Esophagus squamous epithelium (tissue), 5 donors: Measurements from ENCODE around the gene KLC4. TPM values are rescaled to one million over a fixed set of nuclear protein-coding genes. Genes with fewer than 3 reads are reported as not detected.

Experiments used
- DNase-seq: peaks from one replicate; lab custom pipeline; 2025; lab: John Stamatoyannopoulos, UW
- H3K27ac ChIP-seq, 4 donors: fragments of 200-600 bp; sonication (generic); one replicate each; pipeline ENCODE4 v1.5.1; 2016 to 2019; ENCODE audit warnings: mild to moderate bottlenecking in 1 of 4
- H3K27me3 ChIP-seq, 4 donors: fragments of 200-600 bp; sonication (generic); 1 replicate in 3 of 4; 2 replicates in 1 of 4; pipeline versions ENCODE4 v1.5.1 to v1.6.0; 2017 to 2021; ENCODE audit warnings: antibody characterized with exemption in 1 of 4
- H3K36me3 ChIP-seq, 3 donors: fragments of 200-600 bp; sonication (generic); one replicate each; pipeline ENCODE4 v1.5.1; 2016 to 2019
- H3K4me1 ChIP-seq, 3 donors: fragments of 200-600 bp; sonication (generic); one replicate each; pipeline ENCODE4 v1.5.1; 2017 to 2019
- H3K4me3 ChIP-seq, 4 donors: fragments of 200-600 bp; sonication (generic); 1 replicate in 3 of 4; 2 replicates in 1 of 4; pipeline ENCODE4 v1.5.1; 2016 to 2019; ENCODE audit warnings: mild to moderate bottlenecking in 2 of 4, moderate library complexity in 1 of 4
- H3K9me3 ChIP-seq, 3 donors: fragments of 200-600 bp; sonication (generic); one replicate each; pipeline ENCODE4 v1.5.1; 2016 to 2019
- POLR2A ChIP-seq, 4 donors: fragments of 450-650 bp; IDR thresholded peaks; one replicate each; pipeline ENCODE4 v1.6.1; 2017; ENCODE audit warnings: antibody characterized with exemption in 4 of 4, mild to moderate bottlenecking in 4 of 4, moderate library complexity in 3 of 4
- WGBS, 2 donors: methylation state at CpG; one replicate each; pipeline ENCODE4 v1.1.5; 2018; 5-methylcytosine and 5-hydroxymethylcytosine counted together
- intact Hi-C: fragments of 100-400 bp; cut with DNase I; formaldehyde crosslinking; loops from one replicate; pipeline ENCODE4 v1.15.0; 2022
- total RNA-seq, 4 donors: library from RNA; depleted of rRNA; stranded (reverse); fragments of >200 nt; gene quantifications; one replicate each; pipeline ENCODE4 v1.1.0, GENCODE V29; 2016
- TF ChIP-seq, protein P1 (sequence below), 6 experiments: fragments of 450-650 bp in 4 of 6; fragments of 200-600 bp in 2 of 6; sonication (generic) in 2 of 6; IDR thresholded peaks; one replicate each; pipeline ENCODE4 v1.5.1; 2016 to 2019; ENCODE audit warnings: antibody characterized with exemption in 6 of 6, mild to moderate bottlenecking in 4 of 6, moderate library complexity in 4 of 6
- donor health status: DM: yes; HTN: yes; CAD: no.

Gene KLC4
- total RNA-seq, 4 donors from 2014 or later = 4.5 to 15.8 (median 9.4) TPM

DNA sequence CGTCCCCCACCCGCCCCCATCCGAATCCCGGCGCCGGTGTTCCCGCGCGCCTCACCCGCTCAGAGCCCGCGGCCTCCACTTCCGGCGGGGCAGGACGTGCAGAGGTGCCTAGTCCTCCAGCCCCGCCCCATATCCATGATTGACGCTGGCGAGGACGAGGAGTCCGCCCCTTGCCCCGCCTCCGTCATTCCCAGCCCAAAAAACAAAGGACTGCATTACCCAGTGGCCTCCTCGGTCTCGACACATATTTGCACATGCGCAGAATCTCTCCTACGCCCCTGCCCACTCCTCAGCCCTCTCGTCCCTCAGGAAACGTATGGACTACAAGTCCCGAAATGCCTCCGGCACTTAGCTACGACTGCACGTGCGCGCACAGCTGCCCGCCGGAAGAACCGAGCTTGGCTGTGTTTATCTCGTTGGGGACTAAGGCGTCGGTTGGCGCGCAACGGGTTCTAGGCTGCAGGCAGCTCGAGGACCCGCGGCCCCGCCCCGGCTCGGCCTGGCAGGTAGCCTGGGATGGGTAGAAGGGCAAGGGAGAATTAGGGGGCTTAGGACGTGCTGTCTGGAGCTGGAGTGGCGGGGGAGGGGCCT lies 45.5 kb upstream of the KLC4 start, which contains the start of the genes KLHDC3 and MEA1:
Gene KLHDC3 (plus strand): TSS at position 407 of the 591 bp plus-strand sequence. CDS start 2,944 bp downstream, outside the sequence.
Gene MEA1 (minus strand): TSS at position 104 of the 591 bp plus-strand sequence. CDS start 133 bp downstream, outside the sequence.
- H3K27ac ChIP-seq = peak within 1 kb of the TSS; percentile 79 to 88 (median 86)
- peaks cover 35 to 55% (median 44%) of the 10 kb centered on the region in 3 donors for H3K4me1 ChIP-seq
- WGBS, 2 donors = 0% methylated on average over 7 to 10 of the region's 51 CpGs
- DNase-seq = peak; percentile 96
- TF ChIP-seq, protein P1, sequence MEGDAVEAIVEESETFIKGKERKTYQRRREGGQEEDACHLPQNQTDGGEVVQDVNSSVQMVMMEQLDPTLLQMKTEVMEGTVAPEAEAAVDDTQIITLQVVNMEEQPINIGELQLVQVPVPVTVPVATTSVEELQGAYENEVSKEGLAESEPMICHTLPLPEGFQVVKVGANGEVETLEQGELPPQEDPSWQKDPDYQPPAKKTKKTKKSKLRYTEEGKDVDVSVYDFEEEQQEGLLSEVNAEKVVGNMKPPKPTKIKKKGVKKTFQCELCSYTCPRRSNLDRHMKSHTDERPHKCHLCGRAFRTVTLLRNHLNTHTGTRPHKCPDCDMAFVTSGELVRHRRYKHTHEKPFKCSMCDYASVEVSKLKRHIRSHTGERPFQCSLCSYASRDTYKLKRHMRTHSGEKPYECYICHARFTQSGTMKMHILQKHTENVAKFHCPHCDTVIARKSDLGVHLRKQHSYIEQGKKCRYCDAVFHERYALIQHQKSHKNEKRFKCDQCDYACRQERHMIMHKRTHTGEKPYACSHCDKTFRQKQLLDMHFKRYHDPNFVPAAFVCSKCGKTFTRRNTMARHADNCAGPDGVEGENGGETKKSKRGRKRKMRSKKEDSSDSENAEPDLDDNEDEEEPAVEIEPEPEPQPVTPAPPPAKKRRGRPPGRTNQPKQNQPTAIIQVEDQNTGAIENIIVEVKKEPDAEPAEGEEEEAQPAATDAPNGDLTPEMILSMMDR (IDR thresholded peaks at IDR 0.05) = peak in 1 of 6 experiments; percentile 15
- peak in 1 of 4 donors; percentile 49 for TF ChIP-seq POLR2A (IDR thresholded peaks at IDR 0.05)
- H3K27me3 ChIP-seq = no peaks in the 10 kb centered on the region
- intact Hi-C loops = no loop called here
- peak within 1 kb of the TSS; percentile 68 to 91 (median 70) for H3K4me3 ChIP-seq
- peaks cover 22 to 59% (median 26%) of the 10 kb centered on the region in 3 donors for H3K36me3 ChIP-seq
- no peaks in the 10 kb centered on the region for H3K9me3 ChIP-seq

DNA sequence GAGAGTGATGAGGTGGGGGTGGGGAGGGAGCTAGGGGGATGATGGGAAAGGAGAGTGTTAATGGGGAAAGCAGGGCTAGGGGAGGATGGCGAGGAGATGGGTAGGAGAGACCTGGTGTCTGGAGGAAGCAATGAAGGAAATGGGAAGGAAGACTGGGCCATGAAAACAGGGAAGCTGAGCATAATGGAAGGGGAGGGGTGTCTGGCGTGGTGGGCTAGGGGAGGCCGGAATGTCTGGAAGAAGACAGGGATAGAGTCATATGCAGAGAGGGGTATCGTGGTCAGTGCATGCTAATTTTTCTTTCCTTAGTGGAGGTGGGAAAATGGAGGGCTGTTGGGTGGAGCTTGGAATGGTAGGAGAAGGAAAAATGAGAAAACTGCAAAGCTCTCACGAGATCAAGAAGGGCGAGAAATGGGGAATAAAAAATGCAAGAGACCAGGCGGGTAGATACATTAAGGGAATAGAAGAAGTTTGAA lies 45.0 kb upstream of the KLC4 start:
- H3K27ac ChIP-seq = peak overlapping the region; percentile 79 to 88 (median 86)
- 0 to 1% methylated on average over 7 of the region's 7 CpGs for WGBS, 2 donors
- DNase-seq = no peak
- H3K27me3 ChIP-seq = no peaks in the 10 kb centered on the region
- peaks cover 21 to 59% (median 26%) of the 10 kb centered on the region in 3 donors for H3K36me3 ChIP-seq
- H3K9me3 ChIP-seq = no peaks in the 10 kb centered on the region
- intact Hi-C loops = no loop called here
- peaks cover 35 to 55% (median 44%) of the 10 kb centered on the region in 3 donors for H3K4me1 ChIP-seq
- TF ChIP-seq POLR2A (IDR thresholded peaks at IDR 0.05) = no peak
- TF ChIP-seq, protein P1 (IDR thresholded peaks at IDR 0.05) = no peak
- peak overlapping the region; percentile 68 to 91 (median 70) for H3K4me3 ChIP-seq

DNA sequence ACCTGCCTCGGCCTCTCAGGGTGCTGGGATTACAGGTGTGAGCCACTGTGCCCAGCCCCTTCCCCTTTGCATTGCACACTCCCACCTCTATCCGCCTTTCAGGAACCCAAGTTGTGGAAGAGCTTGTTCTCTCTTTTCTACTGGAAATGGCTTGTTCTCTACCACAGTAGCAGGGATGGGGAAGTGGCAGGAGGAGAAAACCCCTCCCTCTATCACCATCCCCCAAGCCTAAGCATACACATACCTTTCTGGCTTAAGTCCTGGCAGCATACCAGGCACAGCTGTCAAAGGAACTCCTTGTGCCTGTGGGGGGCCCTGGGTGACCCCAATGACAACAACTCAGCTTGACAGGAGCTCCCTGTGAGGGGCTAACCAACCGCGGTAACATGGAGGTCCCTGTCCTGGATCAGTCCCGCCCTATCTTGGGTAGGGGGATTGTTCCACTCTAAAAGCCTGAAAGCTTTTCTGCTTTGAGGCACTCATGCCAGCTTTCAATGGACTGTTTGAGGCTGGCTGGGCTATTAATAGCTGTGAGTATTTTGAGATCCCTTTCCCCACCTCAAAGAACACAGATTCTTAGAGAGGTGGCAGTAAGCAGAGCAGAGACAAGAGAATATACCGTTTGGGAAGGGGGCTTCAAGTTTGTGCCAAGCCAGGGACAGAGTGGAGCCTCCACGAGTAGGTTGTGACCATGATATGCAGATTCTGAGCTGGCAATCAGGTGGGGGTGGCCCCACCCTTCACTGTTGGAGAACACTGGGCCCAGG lies 43.1 kb upstream of the KLC4 start:
- intact Hi-C loops = no loop called here
- peaks cover 14 to 54% (median 25%) of the 10 kb centered on the region in 3 donors for H3K36me3 ChIP-seq
- H3K9me3 ChIP-seq = no peaks in the 10 kb centered on the region
- no peak for DNase-seq
- H3K27ac ChIP-seq = peak overlapping the region in 2 of 4 donors; percentile 2 to 11
- 57 to 66% methylated on average over 4 of the region's 7 CpGs for WGBS, 2 donors
- H3K27me3 ChIP-seq = no peaks in the 10 kb centered on the region
- peak overlapping the region in 1 of 4 donors; percentile 8 for H3K4me3 ChIP-seq
- H3K4me1 ChIP-seq = peaks cover 43 to 64% (median 52%) of the 10 kb centered on the region in 3 donors
- no peak for TF ChIP-seq POLR2A (IDR thresholded peaks at IDR 0.05)
- TF ChIP-seq, protein P1 (IDR thresholded peaks at IDR 0.05) = no peak

DNA sequence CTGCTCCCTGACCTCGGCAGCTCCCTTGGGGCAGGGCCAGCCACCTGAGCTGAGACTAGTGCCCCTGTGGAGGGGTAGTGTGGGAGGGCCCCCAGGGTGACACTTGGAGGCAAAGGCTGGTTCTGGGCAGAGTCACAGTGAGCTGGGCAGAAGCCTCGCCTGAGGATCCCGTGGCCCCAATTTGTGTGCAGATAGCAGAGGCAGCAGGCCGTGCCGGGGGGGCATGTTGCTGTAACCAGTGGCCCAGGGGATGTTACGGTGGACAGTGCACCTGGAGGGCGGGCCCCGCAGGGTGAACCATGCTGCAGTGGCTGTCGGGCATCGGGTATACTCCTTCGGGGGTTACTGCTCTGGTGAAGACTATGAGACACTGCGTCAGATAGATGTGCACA lies 42.5 kb upstream of the KLC4 start:
- peak overlapping the region in 1 of 4 donors; percentile 8 for H3K4me3 ChIP-seq
- H3K36me3 ChIP-seq = peaks cover 10 to 48% (median 25%) of the 10 kb centered on the region in 3 donors
- no peaks in the 10 kb centered on the region for H3K27me3 ChIP-seq
- DNase-seq = no peak
- intact Hi-C loops = no loop called here
- WGBS, 2 donors = 80 to 95% methylated on average over 1 to 8 of the region's 12 CpGs
- TF ChIP-seq POLR2A (IDR thresholded peaks at IDR 0.05) = no peak
- TF ChIP-seq, protein P1 (IDR thresholded peaks at IDR 0.05) = no peak
- peak overlapping the region in 2 of 4 donors; percentile 2 to 11 for H3K27ac ChIP-seq
- peaks cover 44 to 61% (median 49%) of the 10 kb centered on the region in 3 donors for H3K4me1 ChIP-seq
- H3K9me3 ChIP-seq = no peaks in the 10 kb centered on the region
